Measurements from ENCODE around the gene ZNF511. TPM values are rescaled to one million over a fixed set of nuclear protein-coding genes. Genes with fewer than 3 reads are reported as not detected.

Gene ZNF511, protein sequence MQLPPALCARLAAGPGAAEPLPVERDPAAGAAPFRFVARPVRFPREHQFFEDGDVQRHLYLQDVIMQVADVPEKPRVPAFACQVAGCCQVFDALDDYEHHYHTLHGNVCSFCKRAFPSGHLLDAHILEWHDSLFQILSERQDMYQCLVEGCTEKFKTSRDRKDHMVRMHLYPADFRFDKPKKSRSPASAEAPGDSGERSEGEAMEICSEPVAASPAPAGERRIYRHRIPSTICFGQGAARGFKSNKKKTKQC
- 69.6 to 86.4 TPM (median 73.2 TPM) in 3 replicates for total RNA-seq (2021)
- Bru-seq, nascent RNA: percentile 73 among the genes with signal in this experiment
- long read RNA-seq, experiment 1, transcript ZNF511-201 (5 exons, 2,004 nt): minor isoform, 16 of 134 reads
- long read RNA-seq, experiment 1, transcript ZNF511-202 (6 exons, 1,520 nt): major isoform, 97 of 134 reads
- long read RNA-seq, experiment 1, partial matches to known transcripts: 4 of 134 reads
- long read RNA-seq, experiment 1, other reads (novel, unspliced or antisense): 16 of 134 reads
- long read RNA-seq, experiment 2, transcript ZNF511-202 (6 exons, 1,520 nt): major isoform, 45 of 77 reads
- long read RNA-seq, experiment 2, partial matches to known transcripts: 15 of 77 reads
- long read RNA-seq, experiment 2, other reads (novel, unspliced or antisense): 15 of 77 reads
- long read RNA-seq, experiment 3, partial matches to known transcripts: 5 of 5 reads
- long read RNA-seq, experiment 3, other reads (novel, unspliced or antisense): 0 of 5 reads

DNA sequence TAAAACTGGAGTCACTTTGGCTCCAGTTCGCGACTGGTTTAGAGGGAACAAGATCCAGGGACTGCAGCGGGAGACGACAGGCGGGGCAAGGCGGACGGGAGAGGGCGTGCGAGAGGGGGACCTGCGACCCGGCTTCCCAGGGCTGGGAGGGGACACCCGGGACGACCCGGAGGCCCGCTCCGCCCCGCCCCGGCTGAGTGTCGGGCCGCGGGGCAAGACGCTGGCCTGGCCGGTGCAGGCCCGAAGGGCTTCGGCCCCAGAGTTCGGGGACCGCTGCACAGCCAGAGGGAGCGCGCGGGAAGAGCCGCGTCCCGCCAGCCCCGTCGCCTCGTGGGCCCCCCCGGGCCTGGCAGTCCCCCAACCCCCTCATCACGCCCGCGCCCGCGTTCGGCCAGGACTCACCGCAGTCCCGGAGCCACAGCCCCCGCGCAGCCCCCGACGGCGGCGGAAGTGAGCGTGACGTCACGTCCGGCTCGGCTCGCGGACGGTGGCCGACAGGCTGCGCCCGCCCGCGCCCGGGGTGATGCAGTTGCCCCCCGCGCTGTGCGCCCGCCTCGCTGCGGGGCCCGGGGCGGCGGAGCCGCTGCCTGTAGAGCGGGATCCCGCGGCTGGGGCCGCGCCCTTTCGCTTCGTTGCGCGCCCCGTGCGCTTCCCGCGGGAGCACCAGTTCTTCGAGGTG, at the start of gene ZNF511, which contains the start of gene TUBGCP2:
ZNF511 (plus strand) TSS at position 494 of the 679 bp plus-strand sequence; CDS start at position 524, 30 bp downstream.
TUBGCP2 (minus strand) TSS at position 452 of the 679 bp plus-strand sequence. CDS start 5,931 bp downstream, outside the sequence.
- no peaks in the 10 kb centered on the region for H3K9me3 Mint-ChIP-seq
- H3K27me3 Mint-ChIP-seq (ENCODE audit: low read depth): no peaks in the 10 kb centered on the region
- ATAC-seq: peak; percentile 58
- peaks cover 18% of the 10 kb centered on the region for H3K36me3 Mint-ChIP-seq
- peaks cover 15% of the 10 kb centered on the region for H3K4me1 Mint-ChIP-seq
- POLR2A ChIA-PET: no interaction called here
- peak; percentile 78 for DNase-seq (ENCODE audit: low spot score)
- CTCF ChIA-PET: interaction anchor here (1.0 to 1.9 kb wide), 13 partner anchors 10 to 181 kb away, joined by 3 to 16 read pairs (median 5); partner anchors contain the start of genes FUOM, MTG1 and PAOX
- peak within 1 kb of the TSS; percentile 97 for H3K4me3 Mint-ChIP-seq
- peak within 1 kb of the TSS; percentile 93 for H3K27ac Mint-ChIP-seq
- no peak for TF ChIP-seq HMGA2 (CRISPR knock-in tag; IDR thresholded peaks at IDR 0.05)
- TF ChIP-seq HMGXB4 (CRISPR knock-in tag; IDR thresholded peaks at IDR 0.05): peak; percentile 77
- no peak for TF ChIP-seq SMAD3 (CRISPR knock-in tag; IDR thresholded peaks at IDR 0.05; ENCODE audit: borderline replicate concordance)
- 0 out of 2 replicates have a peak, but pooled peaks have one; percentile 20 for TF ChIP-seq TCF7 (CRISPR knock-in tag; IDR thresholded peaks at IDR 0.05; ENCODE audit: low read depth)
- TF ChIP-seq E2F4 (CRISPR knock-in tag; IDR thresholded peaks at IDR 0.05; ENCODE audit: borderline replicate concordance, low read depth): peak; percentile 45; the same call in 1 of the 2 replicates
- TF ChIP-seq FOXK1 (CRISPR knock-in tag; IDR thresholded peaks at IDR 0.05): peak; percentile 82
- TF ChIP-seq ZNF396 (CRISPR knock-in tag; IDR thresholded peaks at IDR 0.05; ENCODE audit: borderline replicate concordance): no peak
- TF ChIP-seq CREM (CRISPR knock-in tag; IDR thresholded peaks at IDR 0.05): peak; percentile 96
- no peak for TF ChIP-seq ZNF425 (CRISPR knock-in tag; conservative IDR thresholded peaks at IDR 0.05)
- TF ChIP-seq GABPB1 (CRISPR knock-in tag; IDR thresholded peaks at IDR 0.05): 0 out of 2 replicates have a peak, but pooled peaks have one; percentile 31
- TF ChIP-seq FOXP4 (CRISPR knock-in tag; IDR thresholded peaks at IDR 0.05): peak; percentile 88
- TF ChIP-seq OVOL2 (CRISPR knock-in tag; IDR thresholded peaks at IDR 0.05; ENCODE audit: borderline replicate concordance): peak; percentile 68; the same call in 1 of the 2 replicates
- TF ChIP-seq, protein P1, sequence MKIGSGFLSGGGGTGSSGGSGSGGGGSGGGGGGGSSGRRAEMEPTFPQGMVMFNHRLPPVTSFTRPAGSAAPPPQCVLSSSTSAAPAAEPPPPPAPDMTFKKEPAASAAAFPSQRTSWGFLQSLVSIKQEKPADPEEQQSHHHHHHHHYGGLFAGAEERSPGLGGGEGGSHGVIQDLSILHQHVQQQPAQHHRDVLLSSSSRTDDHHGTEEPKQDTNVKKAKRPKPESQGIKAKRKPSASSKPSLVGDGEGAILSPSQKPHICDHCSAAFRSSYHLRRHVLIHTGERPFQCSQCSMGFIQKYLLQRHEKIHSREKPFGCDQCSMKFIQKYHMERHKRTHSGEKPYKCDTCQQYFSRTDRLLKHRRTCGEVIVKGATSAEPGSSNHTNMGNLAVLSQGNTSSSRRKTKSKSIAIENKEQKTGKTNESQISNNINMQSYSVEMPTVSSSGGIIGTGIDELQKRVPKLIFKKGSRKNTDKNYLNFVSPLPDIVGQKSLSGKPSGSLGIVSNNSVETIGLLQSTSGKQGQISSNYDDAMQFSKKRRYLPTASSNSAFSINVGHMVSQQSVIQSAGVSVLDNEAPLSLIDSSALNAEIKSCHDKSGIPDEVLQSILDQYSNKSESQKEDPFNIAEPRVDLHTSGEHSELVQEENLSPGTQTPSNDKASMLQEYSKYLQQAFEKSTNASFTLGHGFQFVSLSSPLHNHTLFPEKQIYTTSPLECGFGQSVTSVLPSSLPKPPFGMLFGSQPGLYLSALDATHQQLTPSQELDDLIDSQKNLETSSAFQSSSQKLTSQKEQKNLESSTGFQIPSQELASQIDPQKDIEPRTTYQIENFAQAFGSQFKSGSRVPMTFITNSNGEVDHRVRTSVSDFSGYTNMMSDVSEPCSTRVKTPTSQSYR (CRISPR knock-in tag; IDR thresholded peaks at IDR 0.05): no peak
- TF ChIP-seq TP53 (CRISPR knock-in tag; IDR thresholded peaks at IDR 0.05): 0 out of 2 replicates have a peak, but pooled peaks have one; percentile 45
- TF ChIP-seq FOXP1 (CRISPR knock-in tag; IDR thresholded peaks at IDR 0.05; ENCODE audit: borderline replicate concordance): peak; percentile 61; the same call in 1 of the 2 replicates
- TF ChIP-seq EMX1 (CRISPR knock-in tag; IDR thresholded peaks at IDR 0.05): 0 out of 2 replicates have a peak, but pooled peaks have one; percentile 40
- no peak; the same call in 1 of the 2 replicates for TF ChIP-seq JUN (CRISPR knock-in tag; IDR thresholded peaks at IDR 0.05)
- no peak for TF ChIP-seq CREB1 (CRISPR knock-in tag; IDR thresholded peaks at IDR 0.05)
- TF ChIP-seq IRF1 (CRISPR knock-in tag; IDR thresholded peaks at IDR 0.05): 0 out of 2 replicates have a peak, but pooled peaks have one; percentile 42
- peak; percentile 83 for TF ChIP-seq SP1 (CRISPR knock-in tag; conservative IDR thresholded peaks at IDR 0.05)
- TF ChIP-seq ZNF423 (CRISPR knock-in tag; IDR thresholded peaks at IDR 0.05): peak; percentile 55; the same call in 1 of the 2 replicates
- TF ChIP-seq E2F1 (CRISPR knock-in tag; IDR thresholded peaks at IDR 0.05): no peak
